ENCODE data around the gene FRMD4B. TPM values are rescaled to one million over a fixed set of nuclear protein-coding genes. Genes with fewer than 3 reads are reported as not detected.

The FRMD4B gene
- total RNA-seq, 5 donors from 2014 or later (not counting 1 experiment from before 2014, with no cell fraction given): 5.5 to 23.1 (median 10.9) TPM

DNA sequence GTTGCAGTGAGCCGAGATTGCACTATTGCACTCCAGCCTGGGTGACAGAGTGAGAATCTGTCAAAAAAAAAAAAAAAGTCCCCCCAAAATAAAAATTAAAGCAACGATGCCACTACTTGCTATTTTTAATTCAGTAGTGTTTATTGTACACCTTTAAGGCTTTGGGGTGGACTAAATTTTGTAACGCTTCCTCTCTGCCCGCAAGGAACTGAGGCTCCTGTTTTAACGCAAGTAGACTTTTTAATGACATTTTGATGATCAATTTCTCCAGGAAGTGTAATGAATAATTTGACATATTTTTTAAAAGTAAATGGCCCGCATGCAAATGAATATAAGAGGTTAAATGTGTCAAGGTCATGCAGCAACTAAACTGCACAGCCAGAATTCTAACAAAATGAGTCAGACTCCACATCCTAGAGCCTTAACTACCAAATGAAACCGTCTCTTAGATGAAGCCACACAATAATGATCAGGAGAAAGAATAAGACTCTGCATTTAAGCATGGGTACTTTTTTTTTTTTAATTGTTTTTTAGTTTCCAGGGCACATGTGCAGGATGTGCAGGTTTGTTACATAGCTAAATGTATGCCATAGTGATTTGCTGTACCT is 166.7 kb downstream of the FRMD4B start:
- ChIA-PET CTCF (interaction anchor here in 1 of 2 donors (0.7 kb wide), 1 partner anchor 25 kb away, joined by 6 read pairs; no protein-coding TSS in a partner anchor), POLR2A (interaction anchor here in 1 of 2 donors (0.6 kb wide), 1 partner anchor 10 kb away, joined by 4 read pairs; no protein-coding TSS in a partner anchor)
- no peaks in the 10 kb centered on the region for H3K9me3 ChIP-seq
- H3K27ac ChIP-seq (ENCODE audit: low read length): no peak overlapping the region
- DNase-seq (no peak), ATAC-seq (replicated peaks in 1 of 4) (no peak)
- peaks cover 0 to 4% (median 2%) of the 10 kb centered on the region in 3 donors for H3K4me1 Mint-ChIP-seq
- H3K27me3 ChIP-seq (replicated peaks in 1 of 2; ENCODE audit: control insufficient read depth in 2 of 2, extremely low read depth in 1 of 2, insufficient read depth in 2 of 2, low read length in 1 of 2): no peaks in the 10 kb centered on the region
- H3K27me3 Mint-ChIP-seq: no peaks in the 10 kb centered on the region
- H3K27ac Mint-ChIP-seq: no peak overlapping the region
- no peaks in the 10 kb centered on the region for H3K4me1 ChIP-seq (ENCODE audit: control insufficient read depth in 1 of 2, extremely low read depth in 1 of 2, insufficient read depth in 2 of 2, low read length in 2 of 2)
- no peak overlapping the region for H3K4me3 Mint-ChIP-seq
- no peak overlapping the region for H3K4me3 ChIP-seq (ENCODE audit: control insufficient read depth in 1 of 2, extremely low read depth in 1 of 2, low read length in 1 of 2)
- H3K9me3 Mint-ChIP-seq: no peaks in the 10 kb centered on the region
- H3K36me3 Mint-ChIP-seq: peaks cover 17% of the 10 kb centered on the region
- 14% methylated on average over 1 of the region's 7 CpGs for whole genome bisulfite sequencing (ENCODE audit: insufficient coverage)
- H3K36me3 ChIP-seq (ENCODE audit: control insufficient read depth in 2 of 2, extremely low read depth in 1 of 2, insufficient read depth in 1 of 2, low read length in 1 of 2): no peaks in the 10 kb centered on the region

DNA sequence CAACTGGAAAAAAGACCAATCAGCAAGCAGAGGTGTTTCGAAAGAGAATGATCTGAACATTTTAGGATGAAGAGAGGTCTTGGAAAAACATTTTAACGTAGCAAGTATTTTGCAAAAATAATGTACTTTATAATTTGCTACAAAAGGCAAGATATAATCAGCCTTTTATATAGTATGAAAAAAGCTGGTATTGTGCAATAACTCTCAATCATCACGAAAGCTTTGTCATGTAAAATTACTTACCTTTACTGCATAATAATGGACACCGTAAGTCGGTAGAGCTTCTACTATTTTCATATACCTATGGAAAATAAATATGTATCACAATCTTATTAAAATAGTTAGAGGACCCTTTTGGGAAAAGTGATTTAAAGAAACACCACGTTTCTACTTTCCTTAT is 167.8 kb downstream of the FRMD4B start:
- H3K36me3 ChIP-seq (ENCODE audit: control insufficient read depth in 2 of 2, extremely low read depth in 1 of 2, insufficient read depth in 1 of 2, low read length in 1 of 2): no peaks in the 10 kb centered on the region
- no peak overlapping the region for H3K4me3 ChIP-seq (ENCODE audit: control insufficient read depth in 1 of 2, extremely low read depth in 1 of 2, low read length in 1 of 2)
- H3K4me1 ChIP-seq (ENCODE audit: control insufficient read depth in 1 of 2, extremely low read depth in 1 of 2, insufficient read depth in 2 of 2, low read length in 2 of 2): no peaks in the 10 kb centered on the region
- H3K9me3 ChIP-seq: no peaks in the 10 kb centered on the region
- Mint-ChIP-seq H3K27ac (no peak overlapping the region), H3K9me3 (no peaks in the 10 kb centered on the region), H3K4me1 (peaks cover 0 to 10% (median 5%) of the 10 kb centered on the region in 3 donors), H3K27me3 (no peaks in the 10 kb centered on the region), H3K36me3 (peaks cover 17% of the 10 kb centered on the region), H3K4me3 (no peak overlapping the region)
- no peaks in the 10 kb centered on the region for H3K27me3 ChIP-seq (replicated peaks in 1 of 2; ENCODE audit: control insufficient read depth in 2 of 2, extremely low read depth in 1 of 2, insufficient read depth in 2 of 2, low read length in 1 of 2)
- ChIA-PET POLR2A (no interaction called here), CTCF (interaction anchor here in 1 of 2 donors (1.0 kb wide), 1 partner anchor 20 kb away, joined by 3 read pairs; no protein-coding TSS in a partner anchor)
- no peak overlapping the region for H3K27ac ChIP-seq (ENCODE audit: low read length)
- ATAC-seq (replicated peaks in 1 of 4) (no peak), DNase-seq (no peak)
- 80% methylated on average over 1 of the region's 6 CpGs for WGBS (ENCODE audit: insufficient coverage)

DNA sequence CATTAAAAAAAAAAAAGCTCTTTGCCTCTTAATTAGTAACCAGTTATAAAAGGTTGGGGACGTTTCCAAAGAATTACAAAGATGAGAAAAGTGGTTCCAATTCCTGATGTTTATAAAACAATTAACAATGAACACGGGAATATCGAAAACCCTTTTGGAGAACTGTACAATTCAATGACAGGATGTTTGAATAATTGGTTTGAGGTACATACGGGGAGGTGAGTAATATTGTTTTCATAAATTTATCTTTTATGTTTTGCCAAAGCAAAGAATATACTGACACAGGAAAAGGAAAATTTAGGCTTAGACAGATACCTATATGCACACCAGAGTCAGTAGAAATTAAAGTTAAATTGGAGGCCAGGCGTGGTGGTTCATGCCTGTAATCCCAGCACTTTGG is 168.9 kb downstream of the FRMD4B start:
- Mint-ChIP-seq H3K4me3 (no peak overlapping the region), H3K27me3 (no peaks in the 10 kb centered on the region), H3K27ac (no peak overlapping the region), H3K36me3 (peaks cover 17% of the 10 kb centered on the region), H3K9me3 (no peaks in the 10 kb centered on the region), H3K4me1 (peaks cover 0 to 17% (median 12%) of the 10 kb centered on the region in 3 donors)
- H3K9me3 ChIP-seq: no peaks in the 10 kb centered on the region
- CTCF ChIA-PET: interaction anchor here in 1 of 2 donors (0.6 kb wide), 1 partner anchor 15 kb away, joined by 8 read pairs; no protein-coding TSS in a partner anchor
- no peaks in the 10 kb centered on the region for H3K27me3 ChIP-seq (replicated peaks in 1 of 2; ENCODE audit: control insufficient read depth in 2 of 2, extremely low read depth in 1 of 2, insufficient read depth in 2 of 2, low read length in 1 of 2)
- DNase-seq: no peak
- H3K27ac ChIP-seq (ENCODE audit: low read length): no peak overlapping the region
- no peaks in the 10 kb centered on the region for H3K36me3 ChIP-seq (ENCODE audit: control insufficient read depth in 2 of 2, extremely low read depth in 1 of 2, insufficient read depth in 1 of 2, low read length in 1 of 2)
- ATAC-seq (replicated peaks in 1 of 4): no peak
- POLR2A ChIA-PET: no interaction called here
- no CpG with 5 or more reads among the region's 5 CpGs for WGBS (ENCODE audit: insufficient coverage)
- H3K4me3 ChIP-seq (ENCODE audit: control insufficient read depth in 1 of 2, extremely low read depth in 1 of 2, low read length in 1 of 2): no peak overlapping the region
- no peaks in the 10 kb centered on the region for H3K4me1 ChIP-seq (ENCODE audit: control insufficient read depth in 1 of 2, extremely low read depth in 1 of 2, insufficient read depth in 2 of 2, low read length in 2 of 2)

DNA sequence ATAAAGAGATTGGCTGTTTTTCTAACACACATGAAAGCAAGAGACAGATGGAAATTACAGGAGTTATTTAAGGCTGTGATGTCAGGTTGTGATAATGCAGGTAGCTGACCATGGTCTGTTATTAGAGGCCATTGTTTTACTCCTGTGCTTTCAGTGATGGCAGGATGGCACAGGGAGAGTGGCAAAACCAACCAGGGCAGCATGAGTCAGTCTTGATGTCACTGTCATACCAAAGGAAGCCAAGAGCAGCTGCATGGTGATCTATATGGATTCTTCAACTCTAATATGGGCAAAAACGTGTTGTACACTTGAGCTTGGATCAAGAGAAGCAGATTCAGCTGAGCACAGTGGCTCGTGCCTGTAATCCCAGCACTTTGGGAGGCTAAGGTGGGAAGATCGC is 171.6 kb downstream of the FRMD4B start:
- Mint-ChIP-seq H3K4me1 (peaks cover 0 to 20% (median 12%) of the 10 kb centered on the region in 3 donors), H3K4me3 (no peak overlapping the region), H3K27me3 (no peaks in the 10 kb centered on the region), H3K9me3 (no peaks in the 10 kb centered on the region), H3K27ac (peak overlapping the region in 1 of 2 donors; percentile 40), H3K36me3 (peaks cover 10% of the 10 kb centered on the region)
- POLR2A ChIA-PET: no interaction called here
- 75% methylated on average over 2 of the region's 3 CpGs for WGBS (ENCODE audit: insufficient coverage)
- DNase-seq (no peak), ATAC-seq (replicated peaks in 1 of 4) (peak in 1 of 4 experiments; percentile 27)
- H3K36me3 ChIP-seq (ENCODE audit: control insufficient read depth in 2 of 2, extremely low read depth in 1 of 2, insufficient read depth in 1 of 2, low read length in 1 of 2): no peaks in the 10 kb centered on the region
- no peak overlapping the region for H3K27ac ChIP-seq (ENCODE audit: low read length)
- no peaks in the 10 kb centered on the region for H3K9me3 ChIP-seq
- CTCF ChIA-PET: no interaction called here
- H3K27me3 ChIP-seq (replicated peaks in 1 of 2; ENCODE audit: control insufficient read depth in 2 of 2, extremely low read depth in 1 of 2, insufficient read depth in 2 of 2, low read length in 1 of 2): no peaks in the 10 kb centered on the region
- H3K4me3 ChIP-seq (ENCODE audit: control insufficient read depth in 1 of 2, extremely low read depth in 1 of 2, low read length in 1 of 2): no peak overlapping the region
- no peaks in the 10 kb centered on the region for H3K4me1 ChIP-seq (ENCODE audit: control insufficient read depth in 1 of 2, extremely low read depth in 1 of 2, insufficient read depth in 2 of 2, low read length in 2 of 2)

- ChIA-PET POLR2A (interaction anchor here (0.5 to 1.1 kb wide), 3 partner anchors 11 to 1203 kb away, joined by 5 to 6 read pairs (median 6); no protein-coding TSS in a partner anchor), CTCF (interaction anchor here in 1 of 2 donors (0.5 to 0.7 kb wide), 4 partner anchors 20 to 108 kb away, joined by 3 to 4 read pairs (median 4); no protein-coding TSS in a partner anchor)
- Mint-ChIP-seq H3K27ac (peak overlapping the region; percentile 54 to 70), H3K9me3 (no peaks in the 10 kb centered on the region), H3K4me3 (no peak overlapping the region), H3K4me1 (peaks cover 0 to 20% (median 12%) of the 10 kb centered on the region in 3 donors), H3K27me3 (no peaks in the 10 kb centered on the region), H3K36me3 (peaks cover 4% of the 10 kb centered on the region)
- Histone ChIP-seq H3K4me3 (ENCODE audit: control insufficient read depth in 1 of 2, extremely low read depth in 1 of 2, low read length in 1 of 2) (no peak overlapping the region), H3K27ac (ENCODE audit: low read length) (no peak overlapping the region), H3K27me3 (replicated peaks in 1 of 2; ENCODE audit: control insufficient read depth in 2 of 2, extremely low read depth in 1 of 2, insufficient read depth in 2 of 2, low read length in 1 of 2) (no peaks in the 10 kb centered on the region), H3K36me3 (ENCODE audit: control insufficient read depth in 2 of 2, extremely low read depth in 1 of 2, insufficient read depth in 1 of 2, low read length in 1 of 2) (no peaks in the 10 kb centered on the region), H3K4me1 (ENCODE audit: control insufficient read depth in 1 of 2, extremely low read depth in 1 of 2, insufficient read depth in 2 of 2, low read length in 2 of 2) (no peaks in the 10 kb centered on the region), H3K9me3 (no peaks in the 10 kb centered on the region)
- peak in 3 of 4 experiments; percentile 43 to 70 (median 54) for ATAC-seq (replicated peaks in 1 of 4)
- DNase-seq: no peak
- no CpG with 5 or more reads among the region's 3 CpGs for WGBS (ENCODE audit: insufficient coverage)
These were observed 173.3 kb downstream of the FRMD4B start for GRCh38 chr3:69212411-69213160.

DNA sequence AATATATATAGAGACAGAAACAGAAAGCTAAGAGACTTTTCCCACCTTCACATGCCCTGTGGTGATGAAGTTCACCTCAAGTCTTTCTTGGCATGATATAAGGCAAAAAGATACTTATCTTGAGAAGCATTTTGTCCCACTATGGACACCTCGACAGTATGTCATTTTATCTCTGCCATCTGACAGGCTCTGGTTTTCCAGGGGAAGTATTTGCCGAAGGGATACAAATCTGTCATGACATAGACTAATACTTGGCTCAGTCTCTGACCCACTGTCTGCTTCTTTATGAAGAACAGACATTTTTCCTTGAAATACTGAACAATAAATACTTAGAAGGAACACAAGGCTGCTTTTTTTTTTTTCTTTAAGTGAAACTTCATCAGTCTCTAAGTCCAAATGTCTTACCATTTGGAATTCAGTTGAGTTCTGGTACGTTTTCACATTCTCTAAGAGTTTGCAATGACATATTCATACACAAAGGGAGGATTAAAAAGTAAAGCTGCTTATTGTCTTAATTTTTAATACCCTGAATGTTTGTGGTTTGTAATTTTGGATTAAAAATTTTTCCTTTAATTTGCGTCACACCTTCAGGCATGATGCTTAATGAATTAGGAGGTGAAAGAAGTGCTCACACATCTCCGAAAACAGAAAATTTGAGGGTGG is 175.7 kb downstream of the FRMD4B start:
- H3K4me1 ChIP-seq (ENCODE audit: control insufficient read depth in 1 of 2, extremely low read depth in 1 of 2, insufficient read depth in 2 of 2, low read length in 2 of 2): peaks cover 0 to 4% of the 10 kb centered on the region in 2 experiments
- H3K4me1 Mint-ChIP-seq: peaks cover 0 to 34% (median 16%) of the 10 kb centered on the region in 3 donors
- no peak overlapping the region for H3K27ac Mint-ChIP-seq
- CTCF ChIA-PET: no interaction called here
- no peak for DNase-seq
- H3K4me3 Mint-ChIP-seq: no peak overlapping the region
- no peaks in the 10 kb centered on the region for H3K36me3 Mint-ChIP-seq
- H3K9me3 Mint-ChIP-seq: no peaks in the 10 kb centered on the region
- POLR2A ChIA-PET: interaction anchor here in 1 of 2 donors (1.0 kb wide), 1 partner anchor 25 kb away, joined by 5 read pairs; no protein-coding TSS in a partner anchor
- H3K9me3 ChIP-seq: no peaks in the 10 kb centered on the region
- H3K27me3 ChIP-seq (replicated peaks in 1 of 2; ENCODE audit: control insufficient read depth in 2 of 2, extremely low read depth in 1 of 2, insufficient read depth in 2 of 2, low read length in 1 of 2): no peaks in the 10 kb centered on the region
- no peak overlapping the region for H3K27ac ChIP-seq (ENCODE audit: low read length)
- no peak overlapping the region for H3K4me3 ChIP-seq (ENCODE audit: control insufficient read depth in 1 of 2, extremely low read depth in 1 of 2, low read length in 1 of 2)
- WGBS (ENCODE audit: insufficient coverage): 100% methylated on average over 1 of the region's 5 CpGs
- no peaks in the 10 kb centered on the region for H3K27me3 Mint-ChIP-seq
- H3K36me3 ChIP-seq (ENCODE audit: control insufficient read depth in 2 of 2, extremely low read depth in 1 of 2, insufficient read depth in 1 of 2, low read length in 1 of 2): no peaks in the 10 kb centered on the region
- no peak for ATAC-seq (replicated peaks in 1 of 4)

Data from T-cell (primary cell).